Kidney tubule cell (primary cell): Measurements from ENCODE around the gene VPREB1.
A peak's percentile ranks its signal among the peaks of the same experiment; 100 is the strongest.
"Not testable (repeated sequence)": the region's sequence is repeated elsewhere in the genome, so short reads cannot be mapped to it uniquely, and the experiment has no call there.

Experiments used
- DNase-seq: peaks from one replicate; pipeline ENCODE4 v3.0.0-alpha.2; 2018; ENCODE audit warnings: low spot score

The VPREB1 gene, protein sequence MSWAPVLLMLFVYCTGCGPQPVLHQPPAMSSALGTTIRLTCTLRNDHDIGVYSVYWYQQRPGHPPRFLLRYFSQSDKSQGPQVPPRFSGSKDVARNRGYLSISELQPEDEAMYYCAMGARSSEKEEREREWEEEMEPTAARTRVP

GRCh38 chr22:22244316-22245250, at the start of gene VPREB1:
Gene VPREB1, plus strand, starts transcription at chr22:22244786. Its CDS starts 28 bp downstream, at chr22:22244814.
- DNase-seq = no peak

GRCh38 chr22:22194931-22195264, 49.7 kb upstream of the VPREB1 start:
- DNase-seq = no peak

DNA sequence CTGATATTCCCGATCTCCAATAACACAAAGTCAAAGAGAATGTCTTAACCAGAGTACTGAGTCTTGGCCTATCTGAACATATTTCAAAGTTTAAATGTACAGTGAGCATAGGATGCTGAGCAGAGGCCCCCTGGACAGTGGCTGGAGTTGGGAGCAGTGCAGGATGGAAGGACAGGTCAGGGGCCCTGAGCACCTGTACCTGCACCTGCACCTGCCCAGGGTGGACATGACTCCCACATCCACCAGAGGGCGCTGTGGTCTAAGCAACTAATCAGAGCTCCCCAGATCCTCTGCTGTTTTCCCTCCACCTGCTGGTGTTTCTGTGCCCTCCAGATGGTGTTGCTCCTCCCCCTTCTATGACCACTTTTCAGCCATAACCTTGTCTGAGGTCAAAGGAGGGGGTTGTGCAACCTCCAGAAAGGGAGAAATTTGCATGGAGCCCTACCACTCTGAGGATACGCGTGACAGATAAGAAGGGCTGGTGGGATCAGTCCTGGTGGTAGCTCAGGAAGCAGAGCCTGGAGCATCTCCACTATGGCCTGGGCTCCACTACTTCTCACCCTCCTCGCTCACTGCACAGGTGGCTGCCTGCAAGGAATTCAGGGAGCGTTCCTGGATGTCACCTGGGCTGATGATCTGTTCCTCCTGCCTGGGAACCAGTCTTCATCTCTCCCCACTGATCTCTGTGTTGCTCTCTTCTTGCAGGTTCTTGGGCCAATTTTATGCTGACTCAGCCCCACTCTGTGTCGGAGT, 49.1 kb upstream of the VPREB1 start:
- peak; percentile 83 for DNase-seq

- no peak for DNase-seq
Observed at GRCh38 chr22:22196018-22196533, 48.5 kb upstream of the VPREB1 start.

GRCh38 chr22:22196833-22197477, 47.6 kb upstream of the VPREB1 start:
- no peak for DNase-seq

- no peak for DNase-seq
Observed at GRCh38 chr22:22197993-22198402, 46.6 kb upstream of the VPREB1 start.

GRCh38 chr22:22198751-22199150, 45.8 kb upstream of the VPREB1 start:
- no peak for DNase-seq

DNA sequence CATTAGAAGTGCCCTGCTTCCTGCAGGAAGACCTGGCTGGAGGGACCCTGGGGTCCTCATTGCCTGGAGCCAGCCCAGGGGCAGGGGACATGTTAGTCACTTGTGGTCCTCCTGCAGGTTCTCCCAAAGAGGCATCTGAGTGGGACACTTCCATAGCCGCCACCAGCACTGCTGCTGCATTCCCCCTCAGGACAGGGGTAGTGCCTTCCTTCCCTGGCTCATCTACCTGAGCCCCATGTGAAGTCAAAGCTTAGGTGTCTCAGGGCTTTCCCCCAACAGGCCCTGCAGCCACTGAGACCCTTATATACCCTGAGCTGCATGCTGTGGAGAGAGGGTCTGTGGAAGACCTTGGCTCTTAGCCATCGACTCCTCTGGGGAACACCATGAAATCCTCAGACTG, 45.0 kb upstream of the VPREB1 start:
- no peak for DNase-seq

- DNase-seq = no peak
Observed at GRCh38 chr22:22200569-22201184, 43.9 kb upstream of the VPREB1 start.

GRCh38 chr22:22201185-22201929, 43.2 kb upstream of the VPREB1 start:
- peak; percentile 65 for DNase-seq

- no peak for DNase-seq
Observed at GRCh38 chr22:22201930-22202343, 42.6 kb upstream of the VPREB1 start.

- DNase-seq = no peak
Observed at GRCh38 chr22:22203048-22203971, 41.3 kb upstream of the VPREB1 start.

- DNase-seq = peak; percentile 92
Observed at GRCh38 chr22:22207845-22208564, 36.6 kb upstream of the VPREB1 start.

- no peak for DNase-seq
Observed at GRCh38 chr22:22208652-22209051, 35.9 kb upstream of the VPREB1 start.

DNA sequence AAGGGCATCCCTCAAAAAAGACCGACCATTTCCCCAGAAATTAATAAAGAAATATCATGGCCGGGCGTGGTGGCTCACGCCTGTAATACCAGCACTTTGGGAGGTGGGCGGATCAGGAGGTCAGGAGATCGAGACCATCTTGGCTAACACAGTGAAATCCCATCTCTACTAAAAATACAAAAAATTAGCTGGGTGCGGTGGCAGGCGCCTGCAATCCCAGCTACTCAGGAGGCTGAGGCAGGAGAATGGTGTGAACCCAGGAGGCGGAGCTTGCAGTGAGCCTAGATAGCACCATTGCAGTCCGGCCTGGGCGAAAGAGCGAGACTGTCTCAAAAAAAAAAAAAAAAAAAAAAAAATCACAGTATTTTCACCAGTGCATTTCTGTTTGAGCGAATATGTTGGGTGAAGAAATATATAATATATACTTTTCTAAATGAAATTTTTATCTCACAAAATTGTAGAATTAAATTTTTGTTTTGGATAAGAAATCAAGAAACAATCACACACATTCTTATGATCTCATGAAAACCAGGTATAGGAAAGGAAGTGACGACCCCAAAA, 35.4 kb upstream of the VPREB1 start:
- DNase-seq = not testable (repeated sequence)

DNA sequence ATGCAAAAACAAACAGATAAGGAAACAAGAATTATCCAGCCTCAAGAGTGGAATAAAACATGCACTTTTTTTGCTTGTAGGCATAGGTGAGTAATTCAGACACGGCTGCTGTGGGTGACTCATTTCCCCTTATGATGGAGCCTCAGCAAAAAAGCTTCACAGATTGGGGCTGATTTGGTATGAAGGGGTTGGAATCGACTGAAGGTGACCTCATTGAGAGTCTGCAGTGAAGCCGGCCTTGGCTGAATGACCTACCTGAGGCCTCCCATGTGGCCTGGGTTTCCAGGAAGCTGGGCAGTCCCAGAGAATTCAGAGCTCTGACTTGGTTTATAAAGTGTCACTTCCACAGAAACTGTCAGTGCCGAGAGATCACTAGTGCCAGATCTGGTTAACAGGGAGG, 34.2 kb upstream of the VPREB1 start:
- DNase-seq = peak; percentile 95

GRCh38 chr22:22210889-22211833, 33.4 kb upstream of the VPREB1 start:
- DNase-seq = no peak

DNA sequence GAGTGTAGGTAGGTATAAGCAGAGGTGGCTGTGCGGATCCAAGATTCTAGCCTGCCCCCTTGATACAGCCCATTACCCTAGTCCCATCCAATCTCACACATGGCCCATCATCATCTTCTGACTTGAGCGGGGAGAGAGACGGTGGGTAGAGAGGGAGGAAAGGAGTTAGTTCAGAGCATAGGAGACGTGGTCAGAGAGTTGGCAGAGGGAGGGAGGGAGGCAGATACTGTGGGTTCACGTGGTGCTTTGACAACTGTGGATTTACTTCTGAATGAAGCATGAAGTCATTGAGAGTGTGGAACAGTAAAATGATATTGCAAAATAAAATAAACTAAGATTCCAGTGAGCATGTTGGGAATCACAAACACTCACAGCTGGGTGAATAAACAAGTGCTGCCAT, 31.4 kb upstream of the VPREB1 start:
- DNase-seq = no peak
